Activated CD4-positive, alpha-beta T cell treated with anti-CD3 and anti-CD28 coated beads, Interleukin-2, amount 50 U/mL, for 16 hours (primary cell): ENCODE results near the gene CDC42BPB.

ENCODE experiments used
- DNase-seq: peaks from one replicate; pipeline ENCODE4 v3.0.0-alpha.2; 2020

Gene CDC42BPB, protein sequence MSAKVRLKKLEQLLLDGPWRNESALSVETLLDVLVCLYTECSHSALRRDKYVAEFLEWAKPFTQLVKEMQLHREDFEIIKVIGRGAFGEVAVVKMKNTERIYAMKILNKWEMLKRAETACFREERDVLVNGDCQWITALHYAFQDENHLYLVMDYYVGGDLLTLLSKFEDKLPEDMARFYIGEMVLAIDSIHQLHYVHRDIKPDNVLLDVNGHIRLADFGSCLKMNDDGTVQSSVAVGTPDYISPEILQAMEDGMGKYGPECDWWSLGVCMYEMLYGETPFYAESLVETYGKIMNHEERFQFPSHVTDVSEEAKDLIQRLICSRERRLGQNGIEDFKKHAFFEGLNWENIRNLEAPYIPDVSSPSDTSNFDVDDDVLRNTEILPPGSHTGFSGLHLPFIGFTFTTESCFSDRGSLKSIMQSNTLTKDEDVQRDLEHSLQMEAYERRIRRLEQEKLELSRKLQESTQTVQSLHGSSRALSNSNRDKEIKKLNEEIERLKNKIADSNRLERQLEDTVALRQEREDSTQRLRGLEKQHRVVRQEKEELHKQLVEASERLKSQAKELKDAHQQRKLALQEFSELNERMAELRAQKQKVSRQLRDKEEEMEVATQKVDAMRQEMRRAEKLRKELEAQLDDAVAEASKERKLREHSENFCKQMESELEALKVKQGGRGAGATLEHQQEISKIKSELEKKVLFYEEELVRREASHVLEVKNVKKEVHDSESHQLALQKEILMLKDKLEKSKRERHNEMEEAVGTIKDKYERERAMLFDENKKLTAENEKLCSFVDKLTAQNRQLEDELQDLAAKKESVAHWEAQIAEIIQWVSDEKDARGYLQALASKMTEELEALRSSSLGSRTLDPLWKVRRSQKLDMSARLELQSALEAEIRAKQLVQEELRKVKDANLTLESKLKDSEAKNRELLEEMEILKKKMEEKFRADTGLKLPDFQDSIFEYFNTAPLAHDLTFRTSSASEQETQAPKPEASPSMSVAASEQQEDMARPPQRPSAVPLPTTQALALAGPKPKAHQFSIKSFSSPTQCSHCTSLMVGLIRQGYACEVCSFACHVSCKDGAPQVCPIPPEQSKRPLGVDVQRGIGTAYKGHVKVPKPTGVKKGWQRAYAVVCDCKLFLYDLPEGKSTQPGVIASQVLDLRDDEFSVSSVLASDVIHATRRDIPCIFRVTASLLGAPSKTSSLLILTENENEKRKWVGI (N-terminal part only)

GRCh38 chr14:103057372-103058163 is at the start of gene CDC42BPB:
TSS of gene CDC42BPB (minus strand) at chr14:103057549. CDS start at chr14:103057173, 376 bp downstream.
- DNase-seq, result peak; percentile 72

DNA sequence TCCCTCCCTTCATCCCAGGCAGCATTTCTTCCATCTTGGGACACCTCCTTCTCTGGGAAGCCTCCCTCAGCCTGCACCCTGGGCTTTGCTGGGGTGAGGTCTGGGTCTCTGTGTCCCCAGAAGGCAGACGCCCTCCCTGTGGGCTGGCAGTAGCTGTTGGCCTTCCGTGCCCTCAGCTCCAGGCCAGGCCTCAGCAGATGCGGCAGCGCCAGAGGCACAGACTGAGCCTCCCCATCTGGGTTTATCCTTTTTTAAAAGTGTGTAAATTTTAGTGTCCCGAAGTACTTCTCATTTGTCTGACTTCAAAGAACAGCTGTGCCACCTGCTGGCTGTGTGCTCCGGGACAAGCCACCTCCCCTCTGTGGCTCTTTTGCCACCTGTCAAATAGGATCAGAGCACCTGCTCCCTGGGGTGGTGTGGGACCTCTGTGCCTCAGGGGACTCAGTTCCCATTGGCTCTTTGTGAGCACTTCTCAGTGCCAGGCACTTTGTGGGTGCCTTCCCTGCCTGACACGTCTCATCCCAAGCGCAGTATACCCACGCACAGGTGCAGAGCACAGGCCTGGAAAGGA is 48.3 kb upstream of the CDC42BPB start:
- DNase-seq, result peak; percentile 23

DNA sequence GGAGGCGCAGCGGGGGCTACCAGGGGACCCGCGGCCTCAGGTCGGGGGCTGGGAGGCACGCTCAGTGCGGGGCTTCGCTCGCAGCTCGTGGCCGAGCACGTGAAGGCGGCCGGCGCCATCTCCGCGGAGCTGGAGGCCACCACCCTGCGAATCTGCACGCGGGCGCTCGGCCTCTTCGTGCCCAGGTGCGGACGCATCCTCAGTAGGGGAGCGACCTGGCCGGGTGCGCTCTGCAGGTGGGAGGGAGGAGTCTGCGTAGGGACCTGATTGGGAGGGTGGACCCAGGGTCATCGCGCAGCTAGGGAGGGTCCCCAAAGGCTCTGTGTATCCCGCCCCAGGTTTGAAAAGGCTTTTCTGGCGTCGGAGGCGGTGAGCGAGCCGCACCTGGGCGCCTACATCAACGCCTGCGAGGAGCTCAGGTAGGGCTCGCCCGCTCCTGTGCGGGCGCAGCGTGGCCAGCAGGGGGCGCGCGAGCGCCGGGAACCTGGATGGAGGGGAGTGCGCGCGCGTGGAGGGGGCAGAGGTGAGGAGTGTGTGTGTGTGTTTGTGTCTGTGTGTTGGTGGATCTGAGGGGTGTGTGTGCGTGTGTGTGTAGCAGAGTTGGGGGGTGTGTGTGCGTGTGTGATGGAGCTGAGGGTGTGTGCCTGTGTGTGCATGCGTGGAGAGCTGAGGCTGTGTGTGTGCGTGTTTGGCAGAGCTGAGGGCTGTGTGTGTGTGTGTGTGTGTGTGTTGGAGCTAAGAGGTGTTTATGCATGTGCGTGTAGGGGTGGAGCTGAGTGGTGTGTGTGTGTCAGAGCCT is 47.5 kb upstream of the CDC42BPB start:
- peak; percentile 67 for DNase-seq

DNA sequence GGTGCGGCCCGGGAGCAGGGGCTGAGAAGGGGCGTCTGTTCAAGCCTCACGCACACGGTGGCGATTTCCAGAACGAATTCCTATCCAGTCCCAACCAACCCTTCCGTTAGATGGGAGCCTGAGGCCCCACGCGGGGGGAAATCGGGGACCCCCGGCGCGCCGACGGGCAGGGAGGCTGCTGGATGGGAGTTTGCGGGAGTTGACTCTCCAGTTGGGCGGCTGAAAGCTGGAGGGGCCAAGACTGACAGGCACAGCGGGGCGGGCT is 47.0 kb upstream of the CDC42BPB start:
- DNase-seq, result no peak

DNA sequence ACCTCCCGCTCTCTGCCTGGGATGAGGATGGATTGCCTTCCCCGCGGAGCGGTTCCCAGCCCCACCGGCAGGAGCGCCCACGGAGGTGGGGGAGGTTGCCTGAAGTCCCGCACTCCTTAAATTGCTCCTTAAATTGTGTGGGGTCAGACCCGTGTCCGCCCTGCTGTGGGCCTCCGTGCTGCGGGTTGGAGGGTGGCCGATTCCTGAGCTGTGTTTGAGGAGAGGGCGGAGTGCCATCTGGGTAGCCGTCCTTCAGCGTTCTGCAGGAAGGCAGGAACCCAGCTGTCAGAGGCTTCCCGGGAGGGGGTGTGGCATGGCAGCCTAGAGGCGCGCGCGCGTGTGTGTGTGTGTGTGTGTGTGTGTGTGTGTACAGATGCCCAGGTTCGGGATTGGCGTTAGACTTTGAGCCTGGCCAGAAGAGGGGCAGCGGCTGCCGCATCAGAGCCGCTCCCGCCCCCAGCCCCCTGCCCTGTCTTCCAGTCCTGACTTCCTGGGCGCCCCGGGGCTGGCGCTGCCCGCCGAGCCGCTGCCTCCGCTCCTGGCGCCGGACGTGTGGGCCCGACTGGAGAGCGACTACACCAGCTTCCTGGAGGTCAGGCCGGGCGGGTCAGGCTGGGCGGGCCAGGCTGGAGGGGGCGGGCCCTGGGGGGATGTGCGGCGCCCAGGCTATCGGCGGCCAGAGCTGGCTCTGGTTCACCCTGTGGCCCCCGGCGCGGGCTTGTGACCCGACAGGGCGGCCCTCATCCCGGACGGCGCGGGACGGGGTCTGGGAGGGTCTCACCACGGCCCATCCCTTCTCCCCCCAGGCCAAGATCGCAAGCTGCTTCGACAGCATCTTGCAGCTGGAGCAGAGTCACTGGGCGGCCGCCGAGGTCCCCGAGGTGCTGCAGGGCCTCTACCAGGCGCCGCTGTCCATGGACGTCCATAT is 46.4 kb upstream of the CDC42BPB start:
- DNase-seq, result no peak

DNA sequence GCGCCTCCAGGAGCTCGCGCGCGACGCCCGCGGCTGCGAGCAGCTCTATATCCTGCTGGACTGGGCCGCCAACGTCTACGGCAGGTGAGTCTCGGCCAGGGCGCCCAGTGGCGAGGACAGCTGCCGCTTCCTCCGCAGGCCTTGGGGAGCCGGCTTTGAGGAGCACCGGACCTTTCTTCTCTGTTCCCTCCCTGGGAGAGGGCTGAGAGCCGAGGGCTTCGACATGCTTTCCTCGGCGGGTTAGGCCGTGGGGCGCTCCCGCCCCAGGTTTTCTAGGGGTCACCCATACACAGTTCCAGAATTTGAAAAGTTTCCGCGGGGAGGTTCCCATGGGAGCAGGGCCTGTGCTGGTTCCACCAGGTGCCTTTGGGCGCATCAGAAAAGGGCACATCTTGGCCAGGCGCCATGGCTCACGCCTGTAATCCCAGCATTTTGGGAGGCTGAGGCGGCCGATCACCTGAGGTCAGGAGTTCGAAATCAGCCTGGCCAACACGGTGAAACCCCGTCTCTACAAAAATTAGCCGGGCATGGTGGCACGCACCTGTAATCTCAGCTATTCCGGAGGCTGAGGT is 45.4 kb upstream of the CDC42BPB start:
- DNase-seq, result no peak

- DNase-seq, result no peak
Observed at GRCh38 chr14:103101963-103102688, 44.8 kb upstream of the CDC42BPB start.

- DNase-seq, result no peak
Observed at GRCh38 chr14:103101257-103101962, 44.1 kb upstream of the CDC42BPB start.

DNA sequence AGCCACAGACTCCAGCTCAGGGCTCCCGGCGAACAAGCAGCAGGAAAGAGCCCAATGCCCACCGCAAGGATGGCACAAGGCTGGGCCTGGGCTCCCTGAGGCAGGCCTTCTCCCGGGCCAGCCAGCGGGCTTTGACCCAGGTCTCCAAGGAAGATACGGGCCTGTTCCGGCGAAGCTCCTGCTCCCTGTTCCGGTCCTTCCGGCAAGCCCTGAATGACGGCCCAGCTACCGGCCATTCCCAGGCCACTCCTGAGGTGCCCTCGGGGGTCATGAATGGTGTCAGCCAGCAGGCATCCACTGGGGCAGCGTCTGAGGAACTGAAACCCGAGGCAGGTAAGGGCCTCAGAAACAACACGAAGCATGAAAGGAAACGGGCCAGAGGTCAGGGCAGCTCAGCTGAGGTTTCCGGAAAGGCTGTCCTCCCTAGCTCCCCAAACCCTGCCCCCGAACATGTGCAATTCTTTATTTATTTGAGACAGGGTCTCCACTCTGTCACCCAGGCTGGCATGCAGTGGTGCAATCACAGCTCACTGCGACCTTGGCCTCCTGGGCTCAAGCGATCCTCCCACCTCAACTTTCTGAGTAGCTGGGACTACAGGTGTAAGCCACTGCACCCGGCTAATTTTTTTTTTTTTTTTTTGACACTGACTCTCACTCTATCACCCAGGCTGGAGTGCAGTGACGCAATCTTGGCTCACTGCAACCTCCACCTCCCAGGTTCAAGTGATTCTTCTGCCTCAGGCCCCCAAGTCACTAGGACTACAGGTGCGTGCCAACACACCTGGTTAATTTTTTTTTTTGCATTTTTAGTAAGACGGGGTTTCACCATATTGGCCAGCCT is 43.2 kb upstream of the CDC42BPB start:
- DNase-seq, result no peak

- DNase-seq, result no peak
Observed at GRCh38 chr14:103099733-103100280, 42.5 kb upstream of the CDC42BPB start.

DNA sequence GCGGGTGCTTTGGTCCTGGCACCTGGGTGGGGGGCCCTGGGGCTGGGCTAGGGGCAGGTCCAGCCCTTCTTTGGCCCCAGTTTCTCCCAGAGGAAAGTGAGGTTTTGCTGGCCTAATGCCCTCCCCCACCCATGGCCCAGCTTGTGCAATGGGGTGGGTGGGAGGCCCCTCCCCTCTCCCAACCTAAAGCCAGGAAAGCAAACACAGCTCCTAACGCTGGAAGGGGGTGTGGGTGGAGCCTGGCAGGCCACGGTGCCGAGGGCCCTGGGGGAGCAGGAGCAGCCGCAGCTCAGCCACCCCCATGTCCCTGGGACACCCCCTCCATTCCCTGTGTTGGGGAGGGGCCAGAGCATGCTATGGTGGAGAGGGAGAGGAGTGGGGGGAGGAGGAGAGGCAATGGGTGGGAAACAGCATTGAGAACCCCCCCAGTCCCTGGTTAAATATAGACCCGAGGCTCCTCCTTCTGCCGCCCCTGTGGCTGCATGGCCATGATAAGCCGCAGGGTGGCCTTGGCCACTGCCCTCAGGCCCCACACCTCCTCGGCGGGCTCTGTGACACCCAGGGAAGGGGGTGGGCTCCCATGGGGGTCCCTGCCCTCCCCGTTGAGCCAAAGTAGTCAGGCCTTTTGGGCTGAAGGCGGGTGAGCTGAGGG is 41.9 kb upstream of the CDC42BPB start:
- no peak for DNase-seq

- DNase-seq, result no peak
Observed at GRCh38 chr14:103097994-103098957, 40.9 kb upstream of the CDC42BPB start.

- DNase-seq, result no peak
Observed at GRCh38 chr14:103097244-103097993, 40.1 kb upstream of the CDC42BPB start.

DNA sequence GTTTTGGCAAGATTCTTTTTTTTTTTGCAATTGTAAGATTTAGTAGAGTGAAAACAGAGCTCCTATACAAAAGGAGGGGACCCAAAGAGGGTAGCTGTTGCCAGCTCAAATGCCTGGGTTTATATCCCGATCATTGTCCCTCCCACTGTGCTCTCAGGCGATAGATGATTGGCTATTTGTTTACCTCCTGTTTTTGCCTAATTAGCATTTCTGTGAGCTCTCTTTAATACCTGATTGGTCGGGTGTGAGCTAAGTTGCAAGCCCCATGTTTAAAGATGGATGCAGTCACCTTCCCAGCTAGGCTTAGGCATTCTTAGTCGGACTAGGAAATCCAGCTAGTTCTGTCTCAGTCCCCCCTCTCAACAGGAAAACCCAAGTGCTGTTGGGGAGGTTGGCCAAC is 39.0 kb upstream of the CDC42BPB start:
- no peak for DNase-seq
